Daoy (cell line): ENCODE data around the gene PROSER2. TPM values are rescaled to one million over a fixed set of nuclear protein-coding genes. Genes with fewer than 3 reads are reported as not detected.

Experiments
- DNase-seq: peaks from one replicate; pipeline ENCODE4 v3.0.0-alpha.2; 2015; ENCODE audit warnings: low read depth
- total RNA-seq: library from RNA; depleted of rRNA; stranded (reverse); fragments of >200 nt; shearing (Covaris generic); gene quantifications from 2 replicates; pipeline ENCODE4 v1.2.3, GENCODE V29; 2014

The PROSER2 gene
- total RNA-seq, 1 experiment from 2014 or later = 22.4 TPM

DNA sequence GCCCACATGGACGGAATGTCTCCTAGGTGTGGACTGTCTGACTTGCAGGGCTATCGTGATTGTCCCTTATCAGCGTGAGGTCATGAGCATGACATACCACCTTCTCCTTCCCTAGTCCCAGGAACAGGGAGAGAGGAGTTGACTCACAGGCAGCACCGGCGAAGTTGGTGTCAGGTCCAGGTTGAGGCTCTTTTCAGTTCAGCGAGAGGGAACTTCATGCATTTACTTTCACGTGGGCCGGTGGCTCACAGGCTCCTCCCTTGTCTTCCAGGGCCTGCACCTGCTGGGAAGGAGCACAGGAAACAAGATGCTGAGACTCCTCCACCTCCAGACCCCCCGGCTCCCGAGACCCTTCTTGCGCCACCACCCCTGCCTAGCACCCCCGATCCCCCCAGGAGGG, 46.1 kb downstream of the PROSER2 start:
- DNase-seq = no peak

DNA sequence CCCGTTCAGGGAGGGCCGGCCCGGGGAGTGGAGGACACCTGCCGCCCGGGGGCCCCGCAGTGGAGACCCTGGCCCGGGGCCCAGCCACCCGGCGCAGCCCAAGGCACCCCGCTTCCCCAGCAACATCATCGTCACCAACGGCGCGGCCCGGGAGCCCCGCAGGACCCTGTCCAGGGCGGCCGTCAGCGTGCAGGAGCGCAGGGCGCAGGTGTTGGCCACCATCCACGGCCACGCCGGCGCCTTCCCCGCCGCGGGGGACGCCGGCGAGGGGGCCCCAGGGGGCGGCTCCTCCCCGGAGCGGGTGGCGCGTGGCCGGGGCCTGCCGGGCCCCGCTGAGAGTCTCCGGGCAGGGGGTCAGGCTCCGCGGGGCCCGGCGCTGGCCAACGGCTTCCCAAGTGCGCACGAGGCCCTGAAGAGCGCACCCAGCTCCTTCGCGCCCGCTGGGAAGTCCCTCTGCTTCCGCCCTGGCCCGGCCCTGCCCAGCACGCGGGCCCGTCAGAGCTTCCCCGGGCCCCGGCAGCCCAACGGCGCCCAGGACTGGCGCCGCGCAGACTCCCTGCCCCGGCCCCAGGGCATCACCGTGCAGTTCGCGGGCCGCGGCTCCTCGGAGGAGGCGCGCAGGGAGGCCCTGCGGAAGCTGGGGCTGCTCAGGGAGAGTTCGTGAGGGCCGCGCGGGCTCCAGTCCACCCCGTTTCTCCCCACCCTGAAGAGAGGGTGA, 46.7 kb downstream of the PROSER2 start:
- no peak for DNase-seq

DNA sequence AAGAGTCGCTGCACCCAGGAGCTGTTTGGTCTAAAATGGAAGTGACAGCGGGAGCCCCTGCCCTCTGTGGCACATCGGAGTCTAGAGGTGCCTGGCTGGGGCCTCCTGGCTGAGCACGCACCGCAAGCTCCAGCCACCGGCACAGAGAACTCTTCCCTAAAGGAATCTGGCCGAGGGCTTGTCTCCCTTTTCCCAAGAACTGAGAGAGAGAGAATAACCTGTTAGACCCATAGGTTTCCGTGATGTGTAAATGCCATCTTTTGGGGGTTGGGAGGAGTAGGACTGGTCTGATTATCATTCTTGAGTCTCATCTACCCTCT, 47.3 kb downstream of the PROSER2 start:
- DNase-seq = no peak

DNA sequence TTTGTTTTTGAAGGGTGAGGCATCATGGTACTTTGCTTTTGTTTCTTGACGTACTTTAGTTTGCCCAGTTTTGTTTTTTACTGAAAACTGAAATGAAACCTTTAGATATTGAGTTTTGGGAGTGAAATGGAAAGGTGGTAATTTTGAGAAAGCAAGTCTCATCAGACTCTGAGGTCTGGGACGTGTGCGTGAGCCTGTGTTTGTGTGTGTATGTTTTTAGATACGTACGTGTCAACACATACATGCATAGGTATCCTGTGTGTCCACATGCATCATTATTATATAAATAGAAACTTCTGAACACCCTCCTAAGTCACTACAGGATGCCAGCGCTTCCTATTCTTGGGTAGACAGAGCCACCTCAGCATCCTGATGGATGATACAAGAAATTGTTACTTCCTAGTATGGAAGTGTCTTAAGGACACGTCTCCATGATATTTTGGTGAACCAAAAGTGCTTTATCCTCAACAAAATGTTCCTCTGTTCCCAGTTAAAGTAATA, 47.8 kb downstream of the PROSER2 start:
- DNase-seq = no peak

DNA sequence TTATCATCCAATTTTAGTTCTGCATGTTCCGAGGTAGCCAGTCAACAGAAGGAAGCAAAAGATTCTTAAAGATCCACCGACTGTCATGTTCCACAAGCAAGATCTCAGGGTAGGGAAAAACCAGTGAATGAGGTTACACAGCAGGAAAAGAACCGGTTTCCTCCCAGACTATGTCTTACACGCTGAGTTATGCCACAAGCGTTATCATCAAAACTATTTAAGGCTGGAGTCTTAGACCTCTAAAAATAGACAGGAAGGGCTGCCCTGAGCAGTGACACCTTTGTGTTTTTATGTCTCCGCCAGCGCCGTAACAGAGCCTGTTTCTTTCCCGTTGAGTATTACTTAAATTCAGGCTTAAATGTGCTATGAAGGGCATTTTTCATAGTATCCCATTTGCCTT, 48.3 kb downstream of the PROSER2 start:
- DNase-seq = no peak

DNA sequence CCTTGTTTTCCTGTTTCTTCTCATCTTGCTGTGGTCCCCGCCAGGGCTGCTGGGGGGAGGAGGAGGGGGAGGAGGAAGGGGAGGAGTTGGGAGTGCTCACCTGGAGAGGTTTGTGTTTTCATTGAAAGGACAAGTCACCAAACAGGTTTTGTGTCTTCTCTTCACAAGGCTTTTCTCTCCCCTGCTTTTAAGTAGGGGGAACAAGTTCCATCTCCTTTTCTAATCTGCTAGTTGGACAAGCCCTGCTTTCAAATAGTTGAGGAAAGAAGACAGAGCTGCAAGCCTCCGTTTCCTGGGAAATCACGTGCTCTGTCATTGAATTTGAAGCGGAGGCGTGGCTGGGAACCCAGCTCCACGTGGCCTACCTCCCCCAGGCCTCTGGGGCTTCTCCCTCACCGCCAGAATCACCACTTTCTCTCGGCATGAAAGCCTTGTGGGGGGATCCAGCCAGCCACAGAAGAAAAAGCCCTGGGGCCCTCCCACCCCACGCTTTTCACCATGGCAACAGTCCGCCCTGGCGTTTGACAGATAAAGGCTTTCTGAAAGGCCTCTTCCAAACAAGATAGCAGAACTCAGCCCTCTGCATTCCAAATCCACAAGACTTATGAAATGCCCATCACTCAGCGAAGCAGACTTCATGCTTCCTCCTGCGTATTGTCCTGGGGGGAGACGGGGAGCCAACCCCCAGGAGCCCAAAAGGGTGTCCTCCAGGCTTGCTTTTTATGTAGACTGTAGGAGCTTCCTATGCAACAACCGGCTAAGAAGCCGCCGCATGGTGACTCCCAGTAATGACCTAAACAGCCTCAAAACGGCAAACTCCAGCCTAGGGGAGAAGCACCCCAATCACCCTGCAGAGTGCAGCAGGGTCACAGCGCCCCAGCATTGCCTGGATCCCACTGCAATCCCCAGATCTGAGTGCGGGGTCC, 51.7 kb downstream of the PROSER2 start:
- DNase-seq = peak; percentile 48

DNA sequence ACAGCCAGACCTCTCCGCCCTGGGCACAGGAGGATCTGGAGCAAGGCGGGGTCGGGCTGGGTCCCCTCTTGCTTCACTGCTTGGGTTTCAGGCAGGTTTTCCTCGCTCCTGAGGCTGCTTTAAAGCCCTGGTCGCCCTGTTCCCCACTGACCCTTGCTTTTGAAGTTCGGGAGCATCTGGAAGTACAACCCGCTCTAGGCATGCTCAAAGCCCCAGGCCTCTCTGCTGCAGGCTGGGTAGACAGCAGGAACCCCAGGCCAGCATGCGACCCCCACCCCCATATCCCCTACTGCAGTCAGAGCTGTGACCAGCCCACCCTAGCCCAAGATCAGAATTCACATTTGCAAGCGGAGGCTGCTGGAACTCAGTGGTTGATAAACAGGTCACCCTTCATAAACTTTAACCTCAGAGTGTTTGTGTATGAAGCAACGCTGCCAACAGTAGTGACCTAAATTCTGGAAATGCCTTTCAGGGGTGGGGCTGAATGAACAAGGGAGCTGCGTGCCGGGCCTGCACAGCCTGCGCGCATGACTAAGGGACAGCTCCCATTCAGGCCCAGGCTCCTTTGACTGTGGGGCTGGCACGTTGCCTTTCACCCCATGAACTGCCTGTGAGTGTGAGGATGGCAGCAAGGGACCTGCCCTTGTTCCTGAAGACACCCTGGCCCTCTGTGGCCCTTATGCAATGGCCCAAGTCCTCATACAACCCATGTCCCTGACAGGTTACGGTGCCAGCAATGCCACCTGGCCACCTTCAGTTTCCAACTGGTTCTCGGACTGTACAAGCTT, 52.5 kb downstream of the PROSER2 start:
- peak; percentile 93 for DNase-seq

DNA sequence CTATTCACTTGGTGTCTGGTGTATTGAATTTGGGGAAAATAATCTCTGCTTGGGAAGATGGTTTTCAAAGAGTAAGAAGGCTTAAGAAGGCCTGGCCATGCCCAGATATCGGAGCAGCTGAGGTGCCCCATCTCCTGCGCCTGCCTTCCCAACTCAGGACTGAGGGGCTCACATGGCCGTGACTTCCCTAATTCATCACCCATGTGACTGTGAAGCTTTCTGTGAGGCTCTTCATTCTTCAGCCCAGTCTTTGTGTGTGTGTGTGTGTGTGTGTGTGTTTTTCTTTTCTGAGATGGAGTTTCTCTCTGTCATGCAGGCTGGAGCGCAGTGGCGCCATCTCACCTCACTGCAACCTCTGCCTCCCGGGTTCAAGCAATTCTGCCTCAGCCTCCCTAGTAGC, 53.2 kb downstream of the PROSER2 start:
- DNase-seq = no peak

DNA sequence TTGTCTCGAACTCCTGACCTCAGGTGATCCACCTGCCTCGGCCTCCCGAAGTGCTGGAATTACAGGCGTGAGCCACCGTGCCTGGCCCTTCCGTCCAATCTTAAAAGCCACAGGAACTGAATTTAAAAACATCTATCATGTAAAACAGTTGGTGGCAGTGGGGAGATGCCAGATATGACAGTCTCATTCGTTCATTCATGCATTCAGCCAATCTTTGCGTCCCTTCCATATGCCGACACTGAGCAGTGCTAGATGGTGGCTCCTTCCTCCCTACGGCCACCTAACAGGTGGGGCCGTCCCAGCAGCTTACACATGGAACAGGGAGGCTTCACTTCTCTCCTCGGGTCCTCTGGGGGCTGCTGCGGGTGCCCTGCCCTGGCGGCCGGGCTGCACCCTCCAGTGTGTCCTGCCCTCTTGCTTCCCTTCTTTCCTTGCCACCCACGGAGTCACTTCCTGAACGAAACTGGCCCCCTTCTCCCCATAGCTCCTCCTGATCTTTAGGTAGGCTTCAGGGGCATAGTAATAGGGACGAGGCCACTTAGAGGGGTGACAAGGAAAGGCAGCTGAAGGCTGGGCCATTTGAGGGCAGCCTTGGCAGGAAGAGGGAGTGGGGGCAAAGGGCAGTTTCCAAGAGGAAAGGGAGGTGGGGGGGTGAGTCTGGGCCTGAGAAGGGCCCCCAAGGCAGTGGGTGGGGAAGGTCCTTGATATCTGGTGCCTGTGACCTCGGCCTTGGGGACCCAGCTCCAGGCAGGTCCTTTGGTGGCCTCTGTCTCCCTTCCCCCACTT, 53.8 kb downstream of the PROSER2 start:
- DNase-seq = no peak

DNA sequence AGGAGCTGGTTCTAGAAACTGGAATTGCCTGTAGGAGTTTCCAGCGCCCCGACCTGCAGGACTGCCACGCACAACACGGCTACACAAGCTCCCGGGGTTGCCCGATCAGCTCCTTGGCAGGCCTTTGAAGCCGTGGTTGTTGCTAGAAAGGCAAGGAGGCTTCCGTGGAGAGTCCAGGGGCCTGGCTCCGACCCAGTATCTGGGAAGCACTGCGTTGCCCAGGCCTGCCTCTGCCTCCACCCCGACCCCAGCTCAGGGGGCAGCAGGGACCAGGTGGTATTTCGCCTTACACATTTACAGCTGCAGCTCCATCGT, 54.4 kb downstream of the PROSER2 start:
- DNase-seq = no peak

DNA sequence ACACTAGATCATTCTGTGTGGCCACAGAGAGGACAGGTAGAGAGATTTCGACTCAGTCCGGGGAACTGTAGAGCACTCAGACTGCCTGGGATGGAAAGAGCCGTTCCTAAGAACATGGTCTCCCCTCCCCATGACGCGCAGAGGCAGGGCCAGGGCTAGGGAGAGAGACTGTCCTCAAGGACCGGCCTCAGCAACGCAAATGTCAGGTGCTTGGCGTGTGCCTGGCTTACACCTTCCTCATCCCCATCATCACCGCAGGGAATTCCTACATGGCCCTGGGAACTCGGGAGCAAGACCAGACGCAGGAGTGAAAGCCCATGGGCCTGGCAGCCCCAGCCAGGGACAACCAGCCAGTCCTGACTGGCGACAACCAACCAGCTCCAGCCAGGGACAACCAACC, 55.6 kb downstream of the PROSER2 start:
- no peak for DNase-seq

DNA sequence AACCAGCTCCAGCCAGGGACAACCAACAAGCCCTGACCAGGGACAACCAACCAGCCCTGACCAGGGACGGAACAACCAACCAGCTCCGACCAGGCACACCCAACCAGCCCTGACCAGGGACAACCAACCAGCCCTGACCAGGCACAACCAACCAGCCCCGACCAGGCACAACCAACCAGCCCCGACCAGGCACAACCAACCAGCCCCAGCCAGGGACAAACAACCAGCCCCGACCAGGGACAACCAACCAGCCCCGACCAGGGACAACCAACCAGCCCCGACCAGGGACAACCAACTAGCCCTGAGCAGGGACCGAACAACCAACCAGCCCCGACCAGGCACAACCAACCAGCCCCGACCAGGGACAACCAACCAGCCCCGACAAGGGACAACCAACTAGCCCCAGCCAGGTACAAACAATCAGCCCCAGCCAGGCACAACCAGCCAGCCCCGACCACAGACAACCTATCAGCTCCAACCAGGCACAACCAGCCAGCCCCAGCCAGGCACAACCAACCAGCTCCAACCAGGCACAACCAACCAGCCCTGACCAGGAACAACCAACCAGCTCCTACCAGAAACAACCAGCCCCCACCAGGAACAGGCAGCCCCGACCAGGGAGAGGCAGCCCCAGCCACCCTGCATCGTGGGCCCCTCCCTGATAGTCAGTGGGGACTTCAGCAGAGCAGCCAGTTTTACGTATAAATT, 56.4 kb downstream of the PROSER2 start:
- no peak for DNase-seq

DNA sequence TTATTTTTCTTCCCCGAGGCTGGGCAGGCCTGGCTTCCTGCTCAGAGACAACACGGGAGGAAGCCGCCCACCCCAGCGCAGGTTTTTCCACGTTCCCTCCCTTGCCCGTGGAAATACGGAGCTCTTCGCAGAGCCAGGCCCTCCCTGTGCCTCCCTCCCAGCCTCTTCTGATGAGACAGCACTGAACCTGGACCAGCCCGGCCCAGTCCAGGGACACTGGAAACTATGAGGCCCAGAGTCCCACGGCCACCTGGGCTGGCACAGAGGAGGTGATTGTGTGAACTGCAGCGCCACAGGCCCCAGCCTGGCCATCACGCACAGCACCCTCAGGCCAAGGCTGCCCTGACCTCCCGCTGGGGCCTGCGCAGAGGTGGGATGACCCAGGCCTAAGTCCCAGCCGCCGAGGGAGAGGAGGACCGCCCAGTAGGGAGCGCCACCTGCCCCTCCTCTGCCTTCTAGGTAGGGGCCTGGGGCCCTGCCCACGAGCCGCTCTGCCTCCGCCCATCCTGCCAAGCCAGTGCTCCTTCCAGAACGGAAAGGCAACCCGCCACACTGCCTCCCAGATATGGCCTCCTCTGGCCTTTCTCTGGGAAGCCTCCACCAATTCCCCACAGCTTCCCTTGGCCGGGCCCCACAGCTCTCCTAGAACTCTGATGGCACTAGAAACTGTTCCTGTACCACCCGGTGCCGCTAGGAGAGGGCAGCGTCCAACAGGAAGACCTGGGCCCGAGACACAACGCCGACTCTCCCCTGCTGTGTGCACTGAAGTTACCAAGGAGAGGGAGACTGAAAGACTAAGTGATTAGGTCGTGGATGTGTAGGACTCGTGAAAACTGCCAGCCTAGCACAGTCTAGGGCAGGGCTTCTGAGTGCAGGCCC, 57.2 kb downstream of the PROSER2 start:
- no peak for DNase-seq

DNA sequence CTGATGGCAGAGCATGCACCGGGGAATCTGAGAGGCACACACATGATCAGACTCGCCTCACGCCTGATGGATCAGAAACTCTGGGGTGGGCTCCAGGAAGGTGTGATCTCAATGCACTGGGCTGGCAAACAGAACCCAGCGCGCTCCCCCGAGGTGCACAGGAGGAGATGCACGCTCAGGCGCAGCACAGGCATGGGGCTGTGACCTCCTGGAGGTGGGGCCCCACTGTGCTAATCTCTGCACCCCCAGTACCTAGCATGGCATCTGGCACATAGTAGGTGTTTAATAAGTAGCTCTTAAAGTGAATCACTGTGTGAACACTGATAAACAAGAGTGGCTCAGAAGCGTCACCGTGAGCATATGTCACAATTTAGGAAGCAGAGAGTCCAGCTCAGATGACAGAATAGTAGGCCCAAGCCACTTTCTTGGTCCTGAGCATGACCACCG, 57.9 kb downstream of the PROSER2 start:
- DNase-seq = no peak

DNA sequence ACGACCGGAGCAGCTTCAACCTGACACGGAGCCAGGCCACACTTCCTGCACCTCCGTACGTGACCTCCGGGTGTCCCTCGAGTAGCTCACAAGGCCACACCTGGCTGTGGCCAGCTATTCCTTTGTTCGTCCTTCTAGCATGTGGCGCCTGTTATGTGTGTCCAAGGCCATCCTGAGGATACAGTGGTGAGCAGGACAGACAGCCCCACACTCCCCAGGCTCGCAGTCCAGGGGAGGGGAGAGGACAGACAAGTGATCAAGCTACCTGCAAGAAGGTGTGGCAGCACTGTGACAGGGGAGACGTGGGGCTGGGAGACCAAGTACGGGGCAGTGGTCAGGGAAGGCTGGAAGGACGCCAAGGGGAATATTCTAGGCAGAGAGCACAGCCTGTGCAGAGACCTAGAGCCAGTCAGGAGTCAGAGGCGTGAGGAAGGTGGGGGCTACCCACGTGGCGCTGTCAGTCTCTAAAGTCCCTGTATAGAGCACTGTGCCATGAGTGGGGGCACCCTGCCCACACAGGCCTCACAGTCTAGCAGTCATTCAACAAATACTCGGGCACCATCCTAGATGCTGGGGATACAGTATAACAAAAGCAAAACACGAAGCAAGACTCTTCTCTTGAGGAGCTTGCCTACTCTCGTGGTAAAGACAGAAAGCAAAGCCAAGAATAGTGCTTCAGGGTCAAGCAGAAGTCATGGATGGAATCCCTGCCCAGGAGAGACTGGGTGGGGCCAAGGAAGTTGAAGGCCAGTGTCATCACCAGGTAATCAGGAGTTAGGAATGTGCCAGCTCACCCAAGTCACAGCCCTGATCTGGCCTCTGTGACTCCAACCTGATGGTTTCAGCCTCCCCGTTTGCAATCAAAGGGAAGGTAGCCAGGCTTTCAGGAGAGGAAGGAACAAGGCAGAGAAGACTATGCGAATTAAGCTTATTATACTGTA, 58.6 kb downstream of the PROSER2 start:
- DNase-seq = peak; percentile 71

DNA sequence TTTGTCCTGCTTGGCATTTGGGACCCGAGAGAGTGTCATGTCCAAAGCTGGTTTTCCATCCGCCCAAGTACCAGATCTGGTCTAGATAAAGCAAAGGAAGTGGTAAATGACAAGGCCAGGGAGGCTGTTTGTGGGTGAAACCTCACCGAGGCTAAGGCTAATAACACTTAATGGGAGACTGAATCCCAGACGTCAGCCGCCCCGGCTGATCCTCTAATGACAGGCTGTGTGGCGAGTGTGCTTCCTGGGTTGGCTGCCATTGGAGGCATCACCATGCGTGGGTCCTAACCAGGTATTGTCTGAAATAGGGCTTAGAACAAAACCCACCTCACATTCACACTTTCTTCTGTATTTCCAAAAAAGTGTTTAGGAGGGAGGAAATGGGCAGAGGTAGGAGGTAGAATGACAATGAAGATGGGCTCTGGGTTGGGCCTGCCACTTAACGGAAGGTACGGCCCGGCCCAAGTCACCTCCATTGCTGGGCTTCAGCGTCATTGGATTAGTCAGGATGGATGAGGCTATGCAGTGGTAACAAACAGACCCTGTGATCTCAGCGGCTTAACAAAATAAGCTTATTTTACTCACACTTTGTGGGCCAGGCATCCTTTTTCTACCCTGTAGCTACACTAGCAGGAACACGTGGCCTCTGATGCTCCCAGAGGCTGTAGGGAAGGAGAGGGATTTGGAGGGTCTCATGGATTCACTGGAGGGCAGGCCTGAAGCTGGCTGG, 59.7 kb downstream of the PROSER2 start:
- DNase-seq = peak; percentile 63

DNA sequence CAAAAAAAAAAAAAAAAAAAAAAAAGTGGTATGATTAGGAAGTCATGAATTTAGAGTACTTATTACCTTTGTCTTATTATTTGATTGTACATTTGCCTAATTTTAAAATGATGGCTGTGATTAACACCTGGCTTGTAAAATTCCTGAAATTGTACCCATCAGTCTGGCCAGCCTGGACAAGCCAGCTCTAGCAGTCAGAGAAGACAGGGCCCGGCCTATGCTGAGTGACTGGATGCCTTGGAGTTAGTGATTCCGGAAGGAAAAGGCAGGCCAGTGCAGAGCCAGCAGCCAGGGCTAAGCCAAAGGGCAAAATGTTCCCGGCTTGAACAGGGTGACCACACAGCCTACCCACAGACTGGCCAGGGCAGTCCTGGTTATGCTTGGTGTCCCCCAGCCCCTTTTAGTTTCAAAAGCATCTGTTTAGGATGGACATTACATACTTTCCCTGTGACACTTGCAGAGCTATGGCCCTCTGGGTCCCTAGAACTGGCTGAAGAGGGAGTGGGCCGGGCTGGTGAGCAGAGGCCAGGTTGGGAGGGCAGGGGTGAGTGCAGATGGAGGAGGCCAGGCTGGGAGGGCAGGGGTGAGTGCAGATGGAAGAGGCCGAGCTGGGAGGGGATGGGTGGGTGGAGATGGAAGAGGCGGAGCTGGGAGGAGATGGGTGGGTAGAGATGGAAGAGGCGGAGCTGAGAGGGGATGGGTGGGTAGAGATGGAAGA, 61.7 kb downstream of the PROSER2 start:
- no peak for DNase-seq
